GM15510 (cell line): Measurements from ENCODE around the gene COL6A5.

Experiments used
- POLR2A ChIP-seq: IDR thresholded peaks from 3 replicates; pipeline ENCODE4 v1.6.1; 2011; ENCODE audit warnings: borderline replicate concordance; ENCODE audit not compliant: insufficient read length; ENCODE audit errors: extremely low read depth

COL6A5 gene

DNA sequence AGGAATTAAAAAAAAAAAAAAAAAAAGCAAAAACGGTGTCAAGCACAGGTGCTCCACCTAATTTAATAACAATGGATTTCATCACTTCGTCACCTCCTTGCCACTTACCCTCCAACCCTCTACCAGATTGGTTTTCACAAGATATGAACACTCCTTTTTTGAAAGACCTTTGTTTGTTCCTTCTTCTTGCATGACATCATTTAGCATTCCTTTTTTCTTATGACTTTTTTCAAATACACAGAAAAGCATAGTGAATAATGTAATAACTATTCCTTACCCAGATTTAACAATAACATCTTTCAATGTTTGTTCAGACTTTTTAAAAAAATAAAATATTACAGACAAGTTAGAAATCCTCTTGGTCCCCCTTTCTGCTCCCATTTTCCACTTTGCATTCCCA lies 187.8 kb downstream of the COL6A5 start:
- no peak for TF ChIP-seq POLR2A
